Non-pigmented ciliary epithelial cell (primary cell): ENCODE measurements around the gene EXOSC7.

Experiments
- DNase-seq: peaks from one replicate; pipeline ENCODE4 v3.0.0-alpha.2; 2010; ENCODE audit warnings: low read depth

Gene EXOSC7

GRCh38 chr3:44993471-44994205, 17.6 kb downstream of the EXOSC7 start:
- no peak for DNase-seq

- DNase-seq: no peak
These were observed 19.2 kb downstream of the EXOSC7 start for GRCh38 chr3:44995142-44995770.

- no peak for DNase-seq
These were observed 20.5 kb downstream of the EXOSC7 start for GRCh38 chr3:44996556-44996969.

- no peak for DNase-seq
These were observed 23.7 kb downstream of the EXOSC7 start for GRCh38 chr3:44999782-45000181.

DNA sequence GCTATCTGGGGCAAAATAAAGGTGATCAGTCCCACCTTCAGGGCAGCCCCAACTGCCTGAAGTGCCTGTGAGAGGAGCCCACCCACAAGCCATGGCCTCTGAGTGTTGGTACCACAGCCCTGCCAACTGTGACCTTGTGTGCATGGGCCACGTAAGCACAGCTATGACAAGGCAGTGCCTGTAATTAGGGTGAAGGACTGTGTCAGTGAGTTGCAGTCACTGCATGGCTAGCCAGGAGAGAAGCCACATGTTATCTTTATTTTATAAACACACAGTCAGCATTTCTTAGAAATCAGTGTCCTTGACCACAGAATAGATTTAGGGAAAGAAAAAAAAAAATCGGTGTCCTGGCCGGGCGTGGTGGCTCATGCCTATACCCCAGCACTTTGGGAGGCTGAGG, 24.8 kb downstream of the EXOSC7 start:
- DNase-seq: no peak

GRCh38 chr3:45001738-45002137, 25.7 kb downstream of the EXOSC7 start:
- DNase-seq: no peak

DNA sequence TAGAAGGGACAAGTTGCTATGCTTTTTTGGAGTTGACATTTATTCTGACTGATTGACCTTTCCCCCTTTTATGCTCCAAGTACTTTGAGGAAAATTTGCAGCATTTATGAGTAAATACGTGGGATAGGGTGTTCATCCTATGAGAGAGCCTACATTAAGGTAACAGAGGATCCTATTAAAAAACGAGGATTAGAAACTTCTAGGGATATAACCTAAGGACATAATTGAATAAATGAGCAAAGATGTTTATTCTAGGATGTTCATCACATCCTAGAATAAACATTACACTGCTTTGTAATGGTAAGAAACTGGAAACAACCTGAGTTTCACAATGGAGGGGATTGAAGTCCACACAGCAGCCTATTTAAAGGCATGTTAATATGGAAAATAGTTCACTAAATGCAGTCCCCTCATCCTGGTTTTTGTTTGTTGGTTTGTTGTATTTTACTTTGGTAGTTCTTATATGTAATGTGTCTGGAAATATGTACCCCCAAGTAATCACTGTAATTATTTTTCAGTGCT, 26.2 kb downstream of the EXOSC7 start:
- DNase-seq: no peak

DNA sequence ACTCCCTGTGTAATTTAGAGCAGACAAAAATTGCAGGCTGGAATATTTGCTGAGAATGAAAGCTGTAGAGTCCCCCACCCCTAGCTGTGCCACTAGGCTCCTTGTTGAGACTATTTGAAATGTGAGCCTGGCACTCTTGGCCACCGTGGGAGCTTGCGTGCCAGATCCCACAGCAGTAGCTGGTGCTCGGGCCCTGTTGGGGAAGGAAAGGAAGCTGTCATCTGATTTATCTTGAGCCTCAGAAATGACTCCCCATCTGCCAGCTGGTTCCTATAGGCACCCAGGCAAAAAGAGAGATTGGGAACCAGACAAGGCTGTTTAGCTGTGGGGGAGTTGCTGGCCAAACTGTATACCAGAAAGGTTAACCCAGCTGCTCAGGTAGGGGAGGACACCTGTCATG, 26.7 kb downstream of the EXOSC7 start:
- no peak for DNase-seq

GRCh38 chr3:45003406-45003805, 27.4 kb downstream of the EXOSC7 start:
- DNase-seq: no peak

GRCh38 chr3:45003859-45004258, 27.8 kb downstream of the EXOSC7 start:
- no peak for DNase-seq

DNA sequence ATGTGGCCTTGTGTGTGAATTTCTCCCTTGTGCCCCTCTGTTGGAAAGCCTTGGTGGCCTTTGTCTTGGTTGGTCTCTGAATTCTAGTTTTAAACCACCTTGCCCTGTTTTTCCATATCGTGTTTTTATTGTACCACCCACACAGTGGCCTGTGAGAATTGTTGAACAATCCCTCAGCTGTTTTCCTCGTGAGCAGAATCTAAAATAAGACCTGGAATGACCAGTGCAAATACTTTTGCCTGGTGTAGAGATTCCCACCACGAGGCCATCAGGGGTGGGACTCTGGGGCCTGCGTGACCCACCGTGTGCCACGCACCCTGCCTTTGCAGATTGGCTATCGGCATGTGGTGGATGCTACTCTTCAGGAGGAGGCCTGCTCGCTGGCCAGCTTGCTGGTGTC, 31.0 kb downstream of the EXOSC7 start:
- no peak for DNase-seq

DNA sequence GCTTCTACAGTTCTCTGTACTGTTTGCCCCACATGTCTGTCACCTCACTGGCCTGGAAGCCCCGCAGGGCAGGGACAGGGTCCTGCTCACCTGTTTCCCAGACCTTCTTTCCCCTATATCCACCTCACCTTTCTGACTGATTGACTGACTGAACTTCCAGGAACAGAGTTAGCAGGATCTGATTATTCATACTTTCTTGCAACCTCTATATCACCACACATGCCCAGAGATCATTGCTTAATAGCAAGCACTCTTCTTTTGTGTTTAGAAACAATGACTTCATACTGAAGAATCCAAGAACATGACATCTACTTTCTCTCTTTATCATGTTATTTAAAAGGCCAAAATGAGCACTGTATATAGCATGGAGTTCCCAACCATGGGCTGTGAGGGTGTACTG, 32.1 kb downstream of the EXOSC7 start:
- DNase-seq: no peak

- DNase-seq: no peak
These were observed 33.8 kb downstream of the EXOSC7 start for GRCh38 chr3:45009868-45010267.

GRCh38 chr3:45010811-45011333, 34.8 kb downstream of the EXOSC7 start:
- DNase-seq: peak; percentile 58

DNA sequence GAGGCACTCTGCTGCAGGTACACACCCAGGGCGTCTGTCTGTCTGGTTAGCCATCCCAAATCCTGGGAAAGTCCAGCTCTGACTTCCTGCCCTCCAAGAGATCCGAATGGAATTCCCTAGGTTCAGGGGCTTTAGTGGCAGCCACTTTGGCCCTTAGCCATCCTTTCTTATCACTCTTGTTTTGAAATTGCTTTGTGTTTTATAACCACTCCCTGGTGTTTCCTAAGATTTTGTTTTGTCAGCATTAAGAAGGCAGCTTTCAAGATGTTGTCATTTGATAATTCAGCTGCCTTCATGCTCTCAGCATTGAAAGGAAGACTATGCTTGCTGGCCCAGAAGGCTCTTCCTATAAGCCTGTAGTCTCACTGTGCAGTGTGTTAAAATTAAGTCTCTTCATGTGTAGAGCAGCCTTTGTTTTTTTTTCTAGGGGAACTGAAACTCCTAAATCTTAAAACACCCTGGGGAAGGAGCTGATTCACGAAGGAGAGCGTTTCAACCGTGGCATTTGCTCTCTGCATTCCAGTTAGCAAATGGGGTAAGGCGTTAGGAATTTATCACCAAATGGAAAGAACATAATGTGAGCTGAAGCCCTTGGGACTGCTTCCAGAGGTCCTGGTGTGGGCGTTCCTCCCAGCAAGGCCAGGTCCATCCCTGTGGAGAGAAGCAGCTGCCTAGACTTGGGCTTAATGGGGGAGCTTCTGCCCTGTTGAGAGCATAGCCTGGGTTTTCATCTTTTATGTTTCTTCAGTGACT, 35.9 kb downstream of the EXOSC7 start:
- peak; percentile 84 for DNase-seq

GRCh38 chr3:45012577-45012976, 36.5 kb downstream of the EXOSC7 start:
- DNase-seq: no peak

DNA sequence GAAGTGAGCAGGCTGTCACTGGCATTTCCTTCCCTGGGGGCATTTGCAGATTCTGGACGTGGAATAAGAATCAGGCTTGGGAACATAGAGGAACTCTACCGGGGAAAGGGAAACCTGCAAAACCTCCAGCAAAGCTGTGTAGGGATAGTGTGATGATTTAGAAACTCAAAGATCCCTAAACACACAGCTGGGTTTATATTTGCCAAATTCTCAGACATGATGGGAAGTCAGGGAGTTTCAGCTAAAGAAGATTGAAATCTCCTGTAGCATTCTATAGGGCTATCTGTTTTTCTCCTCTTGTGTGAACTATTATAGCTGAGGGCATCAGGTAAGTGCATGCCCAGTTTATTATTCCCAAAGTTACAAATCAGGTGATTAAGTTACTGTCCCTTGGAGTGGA, 40.9 kb downstream of the EXOSC7 start:
- no peak for DNase-seq

DNA sequence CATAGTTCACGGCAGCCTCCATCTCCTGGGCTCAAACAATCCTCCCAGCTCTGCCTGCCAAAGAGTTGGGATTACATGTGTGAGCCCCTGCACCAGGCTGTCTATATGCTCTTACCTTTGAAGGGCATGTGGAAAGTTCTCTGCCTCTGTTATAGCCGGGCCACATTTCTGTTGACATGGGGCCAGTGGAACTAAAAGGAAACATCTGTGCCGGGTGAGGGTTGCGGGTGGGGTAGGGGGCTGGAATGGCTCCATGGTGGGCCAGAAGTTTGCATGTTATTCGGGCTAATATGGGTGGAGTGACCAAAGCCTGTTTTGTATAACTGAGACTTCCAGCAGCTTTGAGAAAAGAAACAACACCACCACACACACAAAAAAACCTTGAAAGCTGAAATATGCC, 41.8 kb downstream of the EXOSC7 start:
- DNase-seq: no peak

DNA sequence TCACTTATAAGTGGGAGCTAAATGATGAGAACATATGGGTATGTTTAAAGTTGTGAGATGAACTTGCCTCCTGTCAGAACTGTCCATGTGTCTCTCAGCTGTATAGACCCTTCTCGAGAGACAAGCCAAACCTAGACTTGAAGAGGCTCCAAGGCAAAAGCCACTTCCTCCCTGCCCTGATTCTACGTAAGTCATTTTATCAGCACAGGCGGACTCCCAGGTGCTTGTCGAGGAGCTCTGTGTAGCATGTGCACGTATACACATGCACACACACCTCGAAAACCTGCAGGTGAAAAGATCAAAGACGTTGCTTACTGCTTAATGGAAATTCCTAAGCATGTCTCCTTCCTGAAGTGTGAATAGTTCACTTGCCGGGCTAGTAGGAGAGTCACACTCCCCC, 44.5 kb downstream of the EXOSC7 start:
- DNase-seq: no peak

GRCh38 chr3:45021524-45022297, 45.7 kb downstream of the EXOSC7 start:
- DNase-seq: no peak

DNA sequence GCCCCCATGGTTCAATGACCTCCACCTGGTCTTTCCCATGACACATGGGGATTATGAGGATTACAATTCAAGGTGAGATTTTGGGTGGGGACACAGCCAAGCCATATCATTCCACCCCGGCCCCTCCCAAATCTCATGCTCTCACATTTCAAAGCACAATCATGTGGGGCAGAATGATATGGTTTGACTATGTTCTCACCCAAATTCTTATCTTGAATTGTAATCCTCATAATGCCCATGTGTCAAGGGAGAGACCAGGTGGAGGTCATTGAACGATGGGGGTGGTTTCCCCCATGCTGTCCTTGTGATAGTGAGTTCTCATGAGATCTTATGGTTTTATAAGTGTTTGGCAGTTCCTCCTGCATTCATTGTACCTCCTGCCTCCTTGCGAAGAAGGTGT, 47.6 kb downstream of the EXOSC7 start:
- no peak for DNase-seq
